CD4-positive, alpha-beta T cell (primary cell): ENCODE measurements around the gene SCRG1. TPM values are rescaled to one million over a fixed set of nuclear protein-coding genes. Genes with fewer than 3 reads are reported as not detected.

ENCODE experiments used
- ATAC-seq: fragments of 200-7000 bp; cut with Tn5 transposase; one replicate; pipeline ENCODE4 v1.10.0; 2022; ENCODE audit warnings: mild to moderate bottlenecking; ENCODE audit not compliant: poor library complexity
- CTCF ChIA-PET: fragments of 350-600 bp; sonication (Branson Sonifier 250); formaldehyde crosslinking; loops from one replicate; lab custom pipeline; 2021; ENCODE audit warnings: antibody characterized with exemption, inconsistent platforms; lab: Charles Lee
- POLR2A ChIA-PET: fragments of 350-600 bp; sonication (Branson Sonifier 250); formaldehyde crosslinking; loops from one replicate; lab custom pipeline; 2021; ENCODE audit warnings: antibody characterized with exemption, inconsistent platforms; lab: Charles Lee
- DNase-seq, 14 experiments: peaks; one replicate each; pipeline ENCODE4 v3.0.0-alpha.2; 2013 to 2020; ENCODE audit warnings: mixed read lengths in 2 of 14
- H3K27ac ChIP-seq, 2 donors: one replicate each; pipeline versions ENCODE4 v1.5.1 to v1.7.0; 2013; ENCODE audit warnings: low read length in 2 of 2, low read depth in 1 of 2, mild to moderate bottlenecking in 1 of 2
- H3K27me3 ChIP-seq, 2 experiments: 1 replicate in 1 of 2; 2 replicates in 1 of 2; pipeline versions ENCODE4 v1.6.1 to v1.7.0; 2013; ENCODE audit warnings: low read length in 2 of 2, control low read depth in 1 of 2, mild to moderate bottlenecking in 1 of 2, moderate library complexity in 1 of 2; ENCODE audit not compliant: insufficient read depth in 2 of 2, control insufficient read depth in 1 of 2
- H3K36me3 ChIP-seq: one replicate; pipeline ENCODE4 v1.6.1; 2013; ENCODE audit warnings: low read length, control low read depth; ENCODE audit not compliant: insufficient read depth
- H3K4me1 ChIP-seq: one replicate; pipeline ENCODE4 v1.6.1; 2013; ENCODE audit warnings: low read length, control low read depth; ENCODE audit not compliant: insufficient read depth
- H3K4me3 ChIP-seq: one replicate; pipeline ENCODE4 v1.5.1; 2013; ENCODE audit warnings: mild to moderate bottlenecking, low read length, moderate library complexity
- H3K9me3 ChIP-seq, 2 experiments: 1 replicate in 1 of 2; 2 replicates in 1 of 2; pipeline versions ENCODE4 v1.6.1 to v1.7.0; 2013; ENCODE audit warnings: low read length in 2 of 2, mild to moderate bottlenecking in 2 of 2, control low read depth in 1 of 2, moderate library complexity in 1 of 2; ENCODE audit not compliant: control insufficient read depth in 1 of 2, insufficient read depth in 1 of 2
- H3K27ac Mint-ChIP-seq: one replicate; pipeline ENCODE4 v1.8.0; 2020; ENCODE audit warnings: mixed read lengths
- H3K27me3 Mint-ChIP-seq: one replicate; pipeline ENCODE4 v1.8.0; 2021; ENCODE audit warnings: mixed read lengths
- H3K36me3 Mint-ChIP-seq: one replicate; pipeline ENCODE4 v1.8.0; 2021; ENCODE audit warnings: low read depth, mixed read lengths
- H3K4me1 Mint-ChIP-seq: one replicate; pipeline ENCODE4 v1.8.0; 2021; ENCODE audit warnings: low read depth, mixed read lengths
- H3K4me3 Mint-ChIP-seq: one replicate; pipeline ENCODE4 v1.8.0; 2020; ENCODE audit warnings: mild to moderate bottlenecking, mixed read lengths
- H3K9me3 Mint-ChIP-seq: one replicate; pipeline ENCODE4 v1.8.0; 2020; ENCODE audit warnings: mixed read lengths
- CTCF ChIP-seq: fragments of 200-600 bp; IDR thresholded peaks from one replicate; pipeline ENCODE4 v1.8.0; 2022; ENCODE audit warnings: antibody characterized with exemption, mild to moderate bottlenecking
- intact Hi-C, 2 experiments: fragments of 100-400 bp; cut with DNase I in 1 of 2; cut with micrococcal nuclease in 1 of 2; formaldehyde crosslinking; loops; one replicate each; pipeline versions ENCODE4 v1.15.1 to v1.9.0; 2023 to 2025; cut with DNase I, micrococcal nuclease
- total RNA-seq, 174 experiments: library from RNA in 2 of 174; stranded (reverse) in 2 of 174; gene quantifications; one replicate each; pipeline ENCODE4 v1.2.3 and lab custom pipeline; 2021 to 2026

SCRG1 gene
- total RNA-seq, 2 experiments from 2014 or later = not detected

GRCh38 chr4:173380987-173381386, 17.9 kb downstream of the SCRG1 start:
- H3K4me1 ChIP-seq = no peaks in the 10 kb centered on the region
- Mint-ChIP-seq H3K36me3 (no peaks in the 10 kb centered on the region), H3K9me3 (no peaks in the 10 kb centered on the region), H3K27me3 (peaks cover 6% of the 10 kb centered on the region), H3K27ac (no peak overlapping the region), H3K4me3 (no peak overlapping the region), H3K4me1 (no peaks in the 10 kb centered on the region)
- ChIA-PET POLR2A (interaction anchor here (0.7 kb wide), 1 partner anchor 9 kb away, joined by 3 read pairs; no protein-coding TSS in a partner anchor), CTCF (no interaction called here)
- no peak for TF ChIP-seq CTCF
- no peaks in the 10 kb centered on the region for H3K36me3 ChIP-seq
- no peak overlapping the region for H3K27ac ChIP-seq
- ATAC-seq = no peak
- no peaks in the 10 kb centered on the region for H3K9me3 ChIP-seq
- no peak for DNase-seq
- intact Hi-C loops = no loop called here
- H3K27me3 ChIP-seq = no peaks in the 10 kb centered on the region
- H3K4me3 ChIP-seq = no peak overlapping the region

- Mint-ChIP-seq H3K4me3 (no peak overlapping the region), H3K27ac (no peak overlapping the region), H3K27me3 (peaks cover 8% of the 10 kb centered on the region), H3K4me1 (no peaks in the 10 kb centered on the region), H3K9me3 (no peaks in the 10 kb centered on the region), H3K36me3 (no peaks in the 10 kb centered on the region)
- ChIA-PET POLR2A (no interaction called here), CTCF (no interaction called here)
- Histone ChIP-seq H3K36me3 (no peaks in the 10 kb centered on the region), H3K4me3 (no peak overlapping the region), H3K27me3 (no peaks in the 10 kb centered on the region), H3K4me1 (no peaks in the 10 kb centered on the region), H3K9me3 (no peaks in the 10 kb centered on the region), H3K27ac (no peak overlapping the region)
- ATAC-seq (no peak), DNase-seq (no peak)
- intact Hi-C loops = loop anchor here in 1 of 2 experiments (10.0 kb wide), 1 partner anchor 215 kb away; the partner anchor contains the start of gene GALNT7
- TF ChIP-seq CTCF = no peak
Observed at GRCh38 chr4:173379929-173380328, 19.0 kb downstream of the SCRG1 start.

DNA sequence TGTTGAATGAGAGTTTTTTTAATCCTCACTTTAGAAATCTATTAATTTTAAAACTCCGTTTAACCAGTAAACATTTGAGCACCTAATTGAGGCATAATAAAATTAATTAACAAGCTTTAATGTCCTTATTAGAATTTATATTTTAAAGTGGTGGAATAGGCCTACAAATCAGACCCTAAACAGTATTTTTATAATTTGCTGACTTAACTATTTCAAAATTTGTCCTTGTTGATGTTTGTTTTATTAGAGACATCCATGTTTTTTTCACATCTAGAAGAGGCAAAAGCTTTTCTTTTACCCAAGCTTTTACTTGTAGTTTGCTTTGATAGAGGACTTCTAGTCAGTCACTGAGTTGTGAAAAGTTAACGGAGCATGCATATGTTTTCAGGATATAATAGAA, 24.3 kb downstream of the SCRG1 start:
- intact Hi-C loops = loop anchor here in 1 of 2 experiments (5.0 to 10.0 kb wide), 2 partner anchors 43 to 210 kb away; partner anchors contain the start of gene GALNT7
- ChIA-PET POLR2A (interaction anchor here (1.2 kb wide), 1 partner anchor 40 kb away, joined by 5 read pairs; the partner anchor contains the start of gene HMGB2), CTCF (no interaction called here)
- no peak for TF ChIP-seq CTCF
- Mint-ChIP-seq H3K36me3 (peaks cover 20% of the 10 kb centered on the region), H3K27me3 (peaks cover 31% of the 10 kb centered on the region), H3K27ac (no peak overlapping the region), H3K9me3 (no peaks in the 10 kb centered on the region), H3K4me1 (peaks cover 21% of the 10 kb centered on the region), H3K4me3 (no peak overlapping the region)
- Histone ChIP-seq H3K4me3 (no peak overlapping the region), H3K36me3 (no peaks in the 10 kb centered on the region), H3K27me3 (no peaks in the 10 kb centered on the region), H3K9me3 (no peaks in the 10 kb centered on the region), H3K4me1 (peaks cover 13% of the 10 kb centered on the region), H3K27ac (no peak overlapping the region)
- ATAC-seq (no peak), DNase-seq (no peak)
